ENCODE data around the gene KCNH8. TPM values are rescaled to one million over a fixed set of nuclear protein-coding genes. Genes with fewer than 3 reads are reported as not detected.

The KCNH8 gene
- polyA plus RNA-seq, 3 donors, result 0.03 TPM; not detected in 2

- Histone ChIP-seq H3K27me3 (ENCODE audit: control insufficient read depth in 2 of 2, insufficient read depth in 2 of 2, low read length in 2 of 2) (no peaks in the 10 kb centered on the region), H3K79me2 (ENCODE audit: insufficient read depth, low read length) (no peaks in the 10 kb centered on the region), H3K4me1 (ENCODE audit: control insufficient read depth in 1 of 2, insufficient read depth in 2 of 2, low read length in 2 of 2) (peaks cover 0 to 4% of the 10 kb centered on the region in 2 donors), H3K4me2 (replicated peaks; ENCODE audit: extremely low read depth, low read length, poor library complexity, severe bottlenecking) (no peak overlapping the region), H3K4me3 (replicated peaks in 1 of 3; ENCODE audit: low read depth in 2 of 3, low read length in 3 of 3) (no peak overlapping the region), H3K9me3 (replicated peaks in 1 of 2; ENCODE audit: control insufficient read depth in 1 of 2, insufficient read depth in 1 of 2, low read length in 2 of 2) (no peaks in the 10 kb centered on the region), H3K36me3 (replicated peaks in 1 of 2; ENCODE audit: control insufficient read depth in 1 of 2, insufficient read depth in 2 of 2, low read length in 2 of 2) (no peaks in the 10 kb centered on the region), H3K9ac (ENCODE audit: insufficient read depth, low read length, poor library complexity, severe bottlenecking) (no peak overlapping the region), H2AFZ (ENCODE audit: insufficient read depth, low read depth, low read length, poor library complexity, severe bottlenecking) (no peak overlapping the region), H3K27ac (ENCODE audit: low read depth in 1 of 2, low read length in 2 of 2) (no peak overlapping the region), H4K20me1 (ENCODE audit: insufficient read depth, low read length) (no peaks in the 10 kb centered on the region)
- H3K4me3 Mint-ChIP-seq, result no peak overlapping the region
- no peaks in the 10 kb centered on the region for H3K27me3 Mint-ChIP-seq (ENCODE audit: low read depth in 3 of 3)
- H3K4me1 Mint-ChIP-seq, result peaks cover 16% of the 10 kb centered on the region
- intact Hi-C loops (cut with micrococcal nuclease), result no loop called here
- no peaks in the 10 kb centered on the region for H3K36me3 Mint-ChIP-seq
- no peak for TF ChIP-seq CTCF (IDR thresholded peaks at IDR 0.05)
- peaks cover 0 to 2% (median 0%) of the 10 kb centered on the region in 7 donors for H3K9me3 Mint-ChIP-seq
- WGBS (ENCODE audit: insufficient coverage), result 91% methylated on average over 2 of the region's 3 CpGs
- DNase-seq, result no peak
- no peak overlapping the region for H3K27ac Mint-ChIP-seq
Measured at GRCh38 chr3:19540464-19540863, 392.2 kb downstream of the KCNH8 start.

DNA sequence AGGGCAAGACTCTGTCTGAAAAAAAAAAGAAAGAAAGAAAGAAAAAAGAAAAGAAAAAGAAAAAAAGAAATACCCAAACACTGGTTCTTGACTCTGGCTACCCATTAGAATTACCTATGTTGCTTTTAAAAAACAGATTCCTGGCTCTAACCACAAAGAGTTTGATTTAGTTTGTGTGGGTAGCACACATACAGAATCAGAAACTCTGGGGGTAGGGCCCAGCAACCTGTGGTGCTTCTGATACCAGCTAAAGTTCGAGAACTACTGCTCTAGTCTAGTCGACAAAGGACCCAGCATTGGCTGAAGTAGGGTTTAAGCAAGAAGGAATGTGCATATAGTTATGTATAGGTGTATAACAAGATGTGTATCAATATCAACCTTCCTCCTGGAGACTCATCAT lies 393.0 kb downstream of the KCNH8 start:
- no peaks in the 10 kb centered on the region for H3K27me3 ChIP-seq (ENCODE audit: control insufficient read depth in 2 of 2, insufficient read depth in 2 of 2, low read length in 2 of 2)
- no peaks in the 10 kb centered on the region for H4K20me1 ChIP-seq (ENCODE audit: insufficient read depth, low read length)
- TF ChIP-seq CTCF (IDR thresholded peaks at IDR 0.05), result no peak
- WGBS (ENCODE audit: insufficient coverage), result no CpG with 5 or more reads among the region's 2 CpGs
- H3K9ac ChIP-seq (ENCODE audit: insufficient read depth, low read length, poor library complexity, severe bottlenecking), result no peak overlapping the region
- H3K9me3 Mint-ChIP-seq, result peaks cover 0 to 2% (median 0%) of the 10 kb centered on the region in 7 donors
- no peaks in the 10 kb centered on the region for H3K9me3 ChIP-seq (replicated peaks in 1 of 2; ENCODE audit: control insufficient read depth in 1 of 2, insufficient read depth in 1 of 2, low read length in 2 of 2)
- H3K36me3 ChIP-seq (replicated peaks in 1 of 2; ENCODE audit: control insufficient read depth in 1 of 2, insufficient read depth in 2 of 2, low read length in 2 of 2), result no peaks in the 10 kb centered on the region
- no peak overlapping the region for H3K27ac ChIP-seq (ENCODE audit: low read depth in 1 of 2, low read length in 2 of 2)
- H3K79me2 ChIP-seq (ENCODE audit: insufficient read depth, low read length), result no peaks in the 10 kb centered on the region
- no peak overlapping the region for H3K4me2 ChIP-seq (replicated peaks; ENCODE audit: extremely low read depth, low read length, poor library complexity, severe bottlenecking)
- H3K4me1 Mint-ChIP-seq, result peaks cover 16% of the 10 kb centered on the region
- peaks cover 0 to 4% of the 10 kb centered on the region in 2 donors for H3K4me1 ChIP-seq (ENCODE audit: control insufficient read depth in 1 of 2, insufficient read depth in 2 of 2, low read length in 2 of 2)
- H3K4me3 ChIP-seq (replicated peaks in 1 of 3; ENCODE audit: low read depth in 2 of 3, low read length in 3 of 3), result no peak overlapping the region
- DNase-seq, result no peak
- no peak overlapping the region for H3K27ac Mint-ChIP-seq
- H2AFZ ChIP-seq (ENCODE audit: insufficient read depth, low read depth, low read length, poor library complexity, severe bottlenecking), result no peak overlapping the region
- no peaks in the 10 kb centered on the region for H3K36me3 Mint-ChIP-seq
- intact Hi-C loops (cut with micrococcal nuclease), result no loop called here
- no peak overlapping the region for H3K4me3 Mint-ChIP-seq
- H3K27me3 Mint-ChIP-seq (ENCODE audit: low read depth in 3 of 3), result no peaks in the 10 kb centered on the region
